Right lobe of liver (tissue), 6 donors: Measurements from ENCODE around the gene IL12B. TPM values are rescaled to one million over a fixed set of nuclear protein-coding genes. Genes with fewer than 3 reads are reported as not detected.

Experiments used
- ATAC-seq, 4 donors: fragments of 200-7000 bp; cut with Tn5 transposase; one replicate each; pipeline ENCODE4 v1.9.1; 2020; ENCODE audit warnings: mild to moderate bottlenecking in 4 of 4, moderate library complexity in 4 of 4
- DNase-seq, 3 donors: peaks; one replicate each; pipeline ENCODE4 v3.0.0-alpha.2; 2020
- H3K27ac ChIP-seq, 3 donors: fragments of 200-600 bp; one replicate each; pipeline ENCODE4 v1.8.0; 2022
- H3K27me3 ChIP-seq, 2 donors: fragments of 200-600 bp; one replicate each; pipeline ENCODE4 v1.8.0; 2022
- H3K36me3 ChIP-seq, 4 donors: fragments of 200-600 bp; sonication (generic) in 1 of 4; one replicate each; pipeline versions ENCODE4 v1.5.1 to v1.8.0; 2017 to 2022; ENCODE audit warnings: control low read depth in 1 of 4
- H3K4me1 ChIP-seq, 4 donors: fragments of 200-600 bp; sonication (generic) in 1 of 4; one replicate each; pipeline versions ENCODE4 v1.5.1 to v1.8.0; 2017 to 2022; ENCODE audit warnings: control low read depth in 1 of 4
- H3K4me3 ChIP-seq, 3 donors: fragments of 200-600 bp; one replicate each; pipeline ENCODE4 v1.8.0; 2022
- H3K9me3 ChIP-seq, 4 donors: fragments of 200-600 bp; sonication (generic) in 1 of 4; one replicate each; pipeline versions ENCODE4 v1.5.1 to v1.8.0; 2017 to 2022; ENCODE audit warnings: control low read depth in 1 of 4
- POLR2A ChIP-seq: fragments of 450-650 bp; IDR thresholded peaks from one replicate; pipeline ENCODE4 v1.6.1; 2017; ENCODE audit warnings: antibody characterized with exemption, mild to moderate bottlenecking
- WGBS: methylation state at CpG from one replicate; pipeline ENCODE4 v1.1.6; 2018; ENCODE audit warnings: low coverage, low lambda C conversion rate; ENCODE audit not compliant: insufficient coverage; ENCODE audit errors: missing lambda C conversion rate; 5-methylcytosine and 5-hydroxymethylcytosine counted together
- intact Hi-C, 2 donors: fragments of 100-400 bp; cut with DNase I; formaldehyde crosslinking; loops; one replicate each; pipeline versions ENCODE4 v1.11.2 to v1.14.1; 2022
- total RNA-seq, 6 experiments: library from RNA; depleted of rRNA in 2 of 6; stranded (reverse); fragments of >200 nt in 2 of 6; fragmentation: NEBNext Ultra II Directional in 3 of 6; extraction: Animal tissue kit (Norgen Biotek cat#: 25700) in 3 of 6; gene quantifications; one replicate each; pipeline versions ENCODE4 v1.1.0 to v1.2.4, GENCODE V29; 2016 to 2023
- TF ChIP-seq, protein P1 (sequence below), 4 donors: fragments of 200-600 bp in 3 of 4; fragments of 450-650 bp in 1 of 4; IDR thresholded peaks; one replicate each; pipeline versions ENCODE4 v1.5.1 to v1.8.0; 2016 to 2022; ENCODE audit warnings: antibody characterized with exemption in 4 of 4, mild to moderate bottlenecking in 2 of 4
- donor health status: DM: no; HTN: yes; CAD: no.
- donor health status: DM: no; HTN: no; CAD: no.
- donor health status: DM: no; HTN: no; CAD: no.
- donor health status: DM: no; HTN: yes; CAD: no.
- donor health status: DM: no; HTN: yes; CAD: no.

Gene IL12B
- total RNA-seq, 6 experiments from 2014 or later = not detected

DNA sequence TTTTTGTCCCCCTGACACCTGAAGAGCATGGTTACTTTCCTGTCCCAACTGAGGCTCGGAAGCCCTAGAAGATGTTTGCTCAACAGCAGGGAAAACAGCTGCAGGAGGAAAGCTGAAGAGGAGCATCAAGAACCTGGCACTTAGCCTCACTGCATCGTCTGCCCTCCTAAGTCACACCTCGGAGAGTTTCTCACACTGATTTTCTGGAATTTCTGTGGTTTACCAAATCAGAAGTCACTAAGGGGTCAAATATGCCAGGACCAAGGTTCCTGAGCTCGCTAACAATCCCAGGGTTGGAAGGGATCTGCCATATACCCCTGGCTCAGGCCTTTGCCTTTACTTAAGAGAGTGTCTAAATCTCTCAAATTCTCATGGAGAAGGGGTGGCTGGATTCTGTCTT, 5.3 kb downstream of the IL12B start:
- Histone ChIP-seq H3K9me3 (no peaks in the 10 kb centered on the region), H3K36me3 (no peaks in the 10 kb centered on the region), H3K27me3 (no peaks in the 10 kb centered on the region), H3K4me3 (no peak overlapping the region), H3K4me1 (no peaks in the 10 kb centered on the region), H3K27ac (no peak overlapping the region)
- ATAC-seq = no peak
- 61% methylated on average over 4 of the region's 4 CpGs for WGBS
- intact Hi-C loops = no loop called here
- no peak for DNase-seq
- TF ChIP-seq, protein P1, sequence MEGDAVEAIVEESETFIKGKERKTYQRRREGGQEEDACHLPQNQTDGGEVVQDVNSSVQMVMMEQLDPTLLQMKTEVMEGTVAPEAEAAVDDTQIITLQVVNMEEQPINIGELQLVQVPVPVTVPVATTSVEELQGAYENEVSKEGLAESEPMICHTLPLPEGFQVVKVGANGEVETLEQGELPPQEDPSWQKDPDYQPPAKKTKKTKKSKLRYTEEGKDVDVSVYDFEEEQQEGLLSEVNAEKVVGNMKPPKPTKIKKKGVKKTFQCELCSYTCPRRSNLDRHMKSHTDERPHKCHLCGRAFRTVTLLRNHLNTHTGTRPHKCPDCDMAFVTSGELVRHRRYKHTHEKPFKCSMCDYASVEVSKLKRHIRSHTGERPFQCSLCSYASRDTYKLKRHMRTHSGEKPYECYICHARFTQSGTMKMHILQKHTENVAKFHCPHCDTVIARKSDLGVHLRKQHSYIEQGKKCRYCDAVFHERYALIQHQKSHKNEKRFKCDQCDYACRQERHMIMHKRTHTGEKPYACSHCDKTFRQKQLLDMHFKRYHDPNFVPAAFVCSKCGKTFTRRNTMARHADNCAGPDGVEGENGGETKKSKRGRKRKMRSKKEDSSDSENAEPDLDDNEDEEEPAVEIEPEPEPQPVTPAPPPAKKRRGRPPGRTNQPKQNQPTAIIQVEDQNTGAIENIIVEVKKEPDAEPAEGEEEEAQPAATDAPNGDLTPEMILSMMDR (IDR thresholded peaks at IDR 0.05) = no peak
- no peak for TF ChIP-seq POLR2A

DNA sequence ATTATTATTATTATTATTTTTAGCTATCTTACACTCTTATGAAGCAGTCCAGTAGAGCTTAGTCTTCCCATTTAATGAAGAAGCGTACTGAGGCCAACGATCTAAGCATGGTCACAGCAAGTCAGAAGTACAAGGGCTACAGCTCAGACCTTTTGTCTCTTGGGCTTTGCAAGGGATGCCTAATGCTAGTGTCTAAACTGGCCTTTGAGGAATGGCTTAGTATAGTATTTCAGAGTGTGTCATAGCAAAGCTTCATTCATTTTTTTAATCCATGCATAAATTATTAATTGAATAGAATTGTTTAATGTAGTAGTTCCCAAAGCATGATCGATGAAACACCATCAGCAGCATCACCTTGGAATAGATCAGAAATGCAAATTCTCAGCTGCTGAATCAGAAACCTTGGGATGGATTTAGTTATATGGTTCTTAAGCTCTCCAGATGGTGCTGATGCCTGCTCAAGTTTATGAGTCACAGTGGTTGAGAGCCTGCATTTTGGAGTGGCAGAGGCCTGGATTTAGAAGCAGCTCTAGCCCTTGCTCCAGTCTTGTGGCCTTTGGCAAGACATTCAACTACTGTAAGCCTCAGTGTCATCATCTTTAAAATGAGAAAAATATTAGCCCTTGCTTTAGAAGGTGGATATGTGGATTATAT, 6.1 kb downstream of the IL12B start:
- Histone ChIP-seq H3K27me3 (no peaks in the 10 kb centered on the region), H3K27ac (no peak overlapping the region), H3K9me3 (no peaks in the 10 kb centered on the region), H3K4me1 (no peaks in the 10 kb centered on the region), H3K36me3 (no peaks in the 10 kb centered on the region), H3K4me3 (no peak overlapping the region)
- intact Hi-C loops = no loop called here
- 84% methylated on average over 3 of the region's 3 CpGs for WGBS
- ATAC-seq (no peak), DNase-seq (no peak)
- no peak for TF ChIP-seq POLR2A
- TF ChIP-seq, protein P1 (IDR thresholded peaks at IDR 0.05) = no peak

DNA sequence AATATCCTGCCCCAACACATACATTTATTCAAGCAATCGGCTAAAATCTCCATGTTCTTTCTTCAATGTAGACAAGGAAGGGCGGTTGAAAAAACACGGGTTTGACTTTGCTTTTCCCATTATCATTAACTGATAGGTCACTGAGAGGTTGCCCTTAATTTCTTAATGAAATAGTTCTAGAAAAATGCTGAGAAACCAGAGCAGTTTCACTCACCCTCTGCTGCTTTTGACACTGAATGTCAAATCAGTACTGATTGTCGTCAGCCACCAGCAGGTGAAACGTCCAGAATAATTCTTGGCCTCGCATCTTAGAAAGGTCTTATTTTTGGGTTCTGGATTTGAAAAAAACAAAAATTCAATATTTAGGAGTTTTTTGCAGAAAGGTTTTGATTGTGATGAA, 8.1 kb downstream of the IL12B start:
- Histone ChIP-seq H3K36me3 (no peaks in the 10 kb centered on the region), H3K27ac (no peak overlapping the region), H3K4me1 (no peaks in the 10 kb centered on the region), H3K27me3 (no peaks in the 10 kb centered on the region), H3K4me3 (no peak overlapping the region), H3K9me3 (no peaks in the 10 kb centered on the region)
- TF ChIP-seq, protein P1 (IDR thresholded peaks at IDR 0.05) = no peak
- no peak for DNase-seq
- ATAC-seq = no peak
- intact Hi-C loops = no loop called here
- 51% methylated on average over 5 of the region's 6 CpGs for WGBS

DNA sequence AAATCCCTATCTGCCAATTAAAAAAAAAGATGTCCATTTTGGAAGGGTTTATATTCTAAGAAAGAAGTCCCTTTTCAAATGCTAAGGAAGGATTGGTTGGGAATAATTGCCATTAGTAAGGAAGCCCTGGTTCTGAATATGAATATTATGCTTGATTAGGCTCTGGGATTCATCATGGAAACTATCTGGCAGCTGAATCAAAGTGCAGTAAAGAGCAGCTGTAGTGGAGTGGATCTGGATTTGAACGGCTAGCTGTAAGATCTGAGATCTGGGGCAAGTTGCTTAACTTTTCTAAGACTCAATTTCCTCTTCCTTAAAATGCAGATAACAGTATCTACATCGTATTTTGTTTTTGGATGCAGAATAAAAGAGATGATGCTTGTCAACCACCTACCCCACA, 10.5 kb downstream of the IL12B start:
- no peaks in the 10 kb centered on the region for H3K36me3 ChIP-seq
- no peak for TF ChIP-seq POLR2A
- TF ChIP-seq, protein P1 (IDR thresholded peaks at IDR 0.05) = no peak
- H3K27me3 ChIP-seq = no peaks in the 10 kb centered on the region
- no peak overlapping the region for H3K27ac ChIP-seq
- H3K4me1 ChIP-seq = no peaks in the 10 kb centered on the region
- 24% methylated on average over 2 of the region's 2 CpGs for WGBS
- no peak for DNase-seq
- no peak overlapping the region for H3K4me3 ChIP-seq
- no peaks in the 10 kb centered on the region for H3K9me3 ChIP-seq
- ATAC-seq = no peak
- intact Hi-C loops = no loop called here

DNA sequence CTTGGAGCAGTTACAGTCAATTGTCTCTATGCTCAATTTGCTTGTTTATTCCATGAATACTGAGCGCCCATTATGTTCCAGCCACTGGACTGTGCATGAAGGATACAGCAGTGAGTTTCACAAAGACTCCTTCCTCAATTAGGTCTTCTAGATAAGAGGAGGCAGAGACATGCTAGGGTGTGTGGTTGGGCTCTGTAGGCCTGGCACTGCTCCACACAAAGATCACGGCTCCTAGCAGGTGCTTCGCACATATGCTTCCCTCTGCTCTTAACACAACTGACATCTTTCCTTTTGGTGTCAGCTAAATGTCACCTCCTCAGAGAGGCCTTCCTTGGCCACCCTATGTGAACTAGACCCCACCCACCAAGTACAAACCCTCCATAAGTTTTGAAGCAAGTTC, 10.9 kb downstream of the IL12B start:
- intact Hi-C loops = no loop called here
- no peak overlapping the region for H3K4me3 ChIP-seq
- DNase-seq = no peak
- no peaks in the 10 kb centered on the region for H3K36me3 ChIP-seq
- 66% methylated on average over 3 of the region's 3 CpGs for WGBS
- no peaks in the 10 kb centered on the region for H3K9me3 ChIP-seq
- no peak for ATAC-seq
- no peak overlapping the region for H3K27ac ChIP-seq
- no peak for TF ChIP-seq POLR2A
- TF ChIP-seq, protein P1 (IDR thresholded peaks at IDR 0.05) = no peak
- no peaks in the 10 kb centered on the region for H3K4me1 ChIP-seq
- H3K27me3 ChIP-seq = no peaks in the 10 kb centered on the region
